Right lobe of liver (tissue), 6 donors: Measurements from ENCODE around the gene TEDC2. TPM values are rescaled to one million over a fixed set of nuclear protein-coding genes. Genes with fewer than 3 reads are reported as not detected.
"Not testable (repeated sequence)": the region's sequence is repeated elsewhere in the genome, so short reads cannot be mapped to it uniquely, and the experiment has no call there.

Source experiments
- ATAC-seq, 4 donors: fragments of 200-7000 bp; cut with Tn5 transposase; one replicate each; pipeline ENCODE4 v1.9.1; 2020; ENCODE audit warnings: mild to moderate bottlenecking in 4 of 4, moderate library complexity in 4 of 4
- DNase-seq, 3 donors: peaks; one replicate each; pipeline ENCODE4 v3.0.0-alpha.2; 2020
- H3K27ac ChIP-seq, 3 donors: fragments of 200-600 bp; one replicate each; pipeline ENCODE4 v1.8.0; 2022
- H3K27me3 ChIP-seq, 2 donors: fragments of 200-600 bp; one replicate each; pipeline ENCODE4 v1.8.0; 2022
- H3K36me3 ChIP-seq, 4 donors: fragments of 200-600 bp; sonication (generic) in 1 of 4; one replicate each; pipeline versions ENCODE4 v1.5.1 to v1.8.0; 2017 to 2022; ENCODE audit warnings: control low read depth in 1 of 4
- H3K4me1 ChIP-seq, 4 donors: fragments of 200-600 bp; sonication (generic) in 1 of 4; one replicate each; pipeline versions ENCODE4 v1.5.1 to v1.8.0; 2017 to 2022; ENCODE audit warnings: control low read depth in 1 of 4
- H3K4me3 ChIP-seq, 3 donors: fragments of 200-600 bp; one replicate each; pipeline ENCODE4 v1.8.0; 2022
- H3K9me3 ChIP-seq, 4 donors: fragments of 200-600 bp; sonication (generic) in 1 of 4; one replicate each; pipeline versions ENCODE4 v1.5.1 to v1.8.0; 2017 to 2022; ENCODE audit warnings: control low read depth in 1 of 4
- CTCF ChIP-seq, 4 donors: fragments of 200-600 bp in 3 of 4; fragments of 450-650 bp in 1 of 4; IDR thresholded peaks; one replicate each; pipeline versions ENCODE4 v1.5.1 to v1.8.0; 2016 to 2022; ENCODE audit warnings: antibody characterized with exemption in 4 of 4, mild to moderate bottlenecking in 2 of 4
- POLR2A ChIP-seq: fragments of 450-650 bp; IDR thresholded peaks from one replicate; pipeline ENCODE4 v1.6.1; 2017; ENCODE audit warnings: antibody characterized with exemption, mild to moderate bottlenecking
- WGBS: methylation state at CpG from one replicate; pipeline ENCODE4 v1.1.6; 2018; ENCODE audit warnings: low coverage, low lambda C conversion rate; ENCODE audit not compliant: insufficient coverage; ENCODE audit errors: missing lambda C conversion rate; 5-methylcytosine and 5-hydroxymethylcytosine counted together
- intact Hi-C, 2 donors: fragments of 100-400 bp; cut with DNase I; formaldehyde crosslinking; loops; one replicate each; pipeline versions ENCODE4 v1.11.2 to v1.14.1; 2022
- total RNA-seq, 6 experiments: library from RNA; depleted of rRNA in 2 of 6; stranded (reverse); fragments of >200 nt in 2 of 6; fragmentation: NEBNext Ultra II Directional in 3 of 6; extraction: Animal tissue kit (Norgen Biotek cat#: 25700) in 3 of 6; gene quantifications; one replicate each; pipeline versions ENCODE4 v1.1.0 to v1.2.4, GENCODE V29; 2016 to 2023
- donor health status: DM: no; HTN: yes; CAD: no.
- donor health status: DM: no; HTN: no; CAD: no.
- donor health status: DM: no; HTN: no; CAD: no.
- donor health status: DM: no; HTN: yes; CAD: no.
- donor health status: DM: no; HTN: yes; CAD: no.

The TEDC2 gene
- total RNA-seq, 6 experiments from 2014 or later: 0.35 to 2.8 (median 0.87) TPM

GRCh38 chr16:2429771-2430663 lies 29.9 kb upstream of the TEDC2 start:
- DNase-seq (peak in 1 of 3 donors; percentile 47), ATAC-seq (peak in 3 of 4 donors; percentile 2 to 46 (median 3))
- intact Hi-C loops: loop anchor here in 1 of 2 donors (10.0 kb wide), 1 partner anchor 65 kb away; no protein-coding TSS in a partner anchor
- H3K4me1 ChIP-seq: peaks cover 0 to 11% (median 2%) of the 10 kb centered on the region in 4 donors
- H3K27me3 ChIP-seq: no peaks in the 10 kb centered on the region
- H3K4me3 ChIP-seq: peak overlapping the region; percentile 68 to 81 (median 71)
- peak overlapping the region in 2 of 3 donors; percentile 37 to 51 for H3K27ac ChIP-seq
- H3K36me3 ChIP-seq: peaks cover 0 to 3% (median 0%) of the 10 kb centered on the region in 4 donors
- no peaks in the 10 kb centered on the region for H3K9me3 ChIP-seq
- WGBS: 7% methylated on average over 22 of the region's 46 CpGs
- TF ChIP-seq CTCF (IDR thresholded peaks at IDR 0.05) (peak in 2 of 4 donors; percentile 21 to 29), POLR2A (no peak)

DNA sequence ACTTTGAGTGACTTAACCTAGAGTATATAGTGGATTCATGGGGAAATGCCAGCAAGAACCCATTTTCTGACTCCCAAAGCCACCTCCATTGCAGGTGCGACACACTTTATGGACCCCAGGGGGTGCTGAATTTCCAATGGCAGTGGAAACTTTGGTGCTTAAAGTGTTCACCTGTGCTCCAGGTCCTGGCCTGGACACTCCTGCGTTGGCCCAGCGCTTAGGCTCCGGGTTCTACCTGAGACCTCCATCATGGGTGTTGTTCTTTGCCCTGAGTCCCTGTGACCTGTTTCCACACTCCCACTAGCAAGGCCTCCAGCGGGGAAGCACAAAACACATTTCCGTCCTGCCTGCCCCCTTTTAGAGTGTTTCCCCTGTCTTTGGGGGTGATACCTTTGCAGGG lies 27.6 kb upstream of the TEDC2 start:
- Histone ChIP-seq H3K27me3 (no peaks in the 10 kb centered on the region), H3K4me1 (peaks cover 0 to 11% (median 2%) of the 10 kb centered on the region in 4 donors), H3K36me3 (peaks cover 0 to 3% (median 0%) of the 10 kb centered on the region in 4 donors), H3K27ac (no peak overlapping the region), H3K9me3 (no peaks in the 10 kb centered on the region), H3K4me3 (no peak overlapping the region)
- DNase-seq (peak in 1 of 3 donors; percentile 37), ATAC-seq (no peak)
- TF ChIP-seq POLR2A (no peak), CTCF (IDR thresholded peaks at IDR 0.05) (no peak)
- intact Hi-C loops: loop anchor here in 1 of 2 donors (10.0 kb wide), 1 partner anchor 63 kb away; no protein-coding TSS in a partner anchor
- WGBS: 100% methylated on average over 2 of the region's 6 CpGs

DNA sequence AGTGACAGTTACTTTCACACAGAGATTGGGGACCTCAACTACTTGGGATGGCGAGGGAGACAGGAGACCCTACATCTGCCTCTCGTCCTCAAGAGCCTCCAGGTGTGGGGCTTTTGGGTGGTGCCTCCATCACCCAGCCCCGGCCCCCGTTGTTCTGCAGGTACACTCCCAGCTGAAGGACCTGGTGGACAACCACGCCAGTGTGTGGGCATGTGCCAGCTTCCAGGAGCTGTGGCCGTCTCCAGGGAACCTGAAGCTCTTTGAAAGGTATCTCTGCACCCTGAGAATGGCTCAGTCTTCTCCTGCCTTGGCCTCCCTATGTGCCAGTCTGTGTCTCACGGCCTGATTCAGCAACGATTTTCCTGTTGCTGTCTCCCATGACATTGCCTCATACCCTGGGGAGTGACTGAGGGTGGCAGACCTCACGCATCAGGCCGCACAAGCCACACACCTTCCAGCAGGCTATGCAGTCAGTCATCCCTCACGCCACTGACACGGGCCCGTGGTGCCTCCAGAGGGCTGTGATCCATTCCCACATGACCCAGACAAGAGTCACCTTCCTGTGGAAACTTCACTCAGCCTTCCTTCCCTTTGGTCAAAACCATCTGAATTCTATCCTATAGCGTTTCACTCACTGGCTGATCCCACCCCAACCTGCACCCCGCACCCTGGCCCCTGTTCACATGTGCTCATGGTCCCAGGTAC lies 27.0 kb upstream of the TEDC2 start:
- WGBS: 88% methylated on average over 10 of the region's 15 CpGs
- peak in 1 of 3 donors; percentile 36 for DNase-seq
- TF ChIP-seq CTCF (IDR thresholded peaks at IDR 0.05): no peak
- TF ChIP-seq POLR2A: no peak
- no peaks in the 10 kb centered on the region for H3K9me3 ChIP-seq
- ATAC-seq: no peak
- H3K4me3 ChIP-seq: no peak overlapping the region
- H3K27ac ChIP-seq: no peak overlapping the region
- H3K36me3 ChIP-seq: peaks cover 0 to 3% (median 0%) of the 10 kb centered on the region in 4 donors
- intact Hi-C loops: loop anchor here in 1 of 2 donors (10.0 kb wide), 1 partner anchor 62 kb away; no protein-coding TSS in a partner anchor
- no peaks in the 10 kb centered on the region for H3K27me3 ChIP-seq
- H3K4me1 ChIP-seq: peaks cover 0 to 11% (median 2%) of the 10 kb centered on the region in 4 donors

- not testable (repeated sequence) for H3K4me3 ChIP-seq, H3K27ac ChIP-seq, H3K4me1 ChIP-seq, ATAC-seq, H3K9me3 ChIP-seq, H3K36me3 ChIP-seq, H3K27me3 ChIP-seq
- 88% methylated on average over 3 of the region's 4 CpGs for WGBS
- peak in 1 of 3 donors; percentile 8 for DNase-seq
- intact Hi-C loops: loop anchor here in 1 of 2 donors (10.0 kb wide), 1 partner anchor 60 kb away; no protein-coding TSS in a partner anchor
Measured at GRCh38 chr16:2435236-2435635, 24.7 kb upstream of the TEDC2 start.
